Camera-type eye (tissue), 1 donor: ENCODE results near the gene ARPIN. TPM values are rescaled to one million over a fixed set of nuclear protein-coding genes. Genes with fewer than 3 reads are reported as not detected.

Experiments used
- total RNA-seq: library from RNA; depleted of rRNA; stranded (reverse); fragments of >200 nt; gene quantifications from one replicate; pipeline ENCODE4 v1.2.3, GENCODE V29; 2014

Gene ARPIN
- 28.5 TPM for total RNA-seq

DNA sequence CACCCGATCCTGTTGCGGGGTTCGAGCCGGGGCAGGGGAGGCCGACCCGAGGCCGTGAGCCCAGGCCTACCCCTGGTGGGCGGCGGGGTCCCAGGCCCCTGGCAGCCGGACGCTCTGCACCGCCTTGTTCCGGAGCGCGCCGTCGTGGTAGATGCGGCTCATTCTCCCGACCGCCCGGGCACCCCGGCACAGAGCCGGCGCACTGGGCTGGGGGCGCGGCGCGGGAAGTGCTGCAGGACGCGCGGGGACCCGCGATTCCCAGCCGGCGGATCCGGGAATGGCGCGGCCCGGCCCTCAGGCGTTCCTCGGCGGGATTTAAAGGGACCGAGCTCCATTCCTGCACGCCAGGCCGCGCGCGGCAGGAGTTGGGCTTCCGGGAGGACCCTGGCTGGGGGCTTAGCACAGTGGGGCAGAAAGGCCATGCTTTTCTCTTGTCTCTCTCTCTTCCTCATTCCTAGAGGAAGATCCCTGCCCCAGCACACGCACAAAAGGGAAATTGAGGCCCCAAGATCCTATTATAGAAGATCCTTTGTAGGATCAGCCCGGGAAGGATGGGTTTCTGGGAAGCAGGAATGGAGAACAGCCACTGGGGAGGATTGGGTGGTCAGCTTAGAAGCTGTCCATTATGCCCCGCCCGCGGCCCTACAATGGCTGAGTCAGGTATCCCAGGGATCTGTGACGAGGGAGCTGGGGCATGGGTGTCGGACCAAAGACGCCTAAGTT is at the start of gene ARPIN:
Gene ARPIN, minus strand, starts transcription at position 279 of the 723 bp plus-strand sequence. Its CDS starts 117 bp downstream, at position 162.

DNA sequence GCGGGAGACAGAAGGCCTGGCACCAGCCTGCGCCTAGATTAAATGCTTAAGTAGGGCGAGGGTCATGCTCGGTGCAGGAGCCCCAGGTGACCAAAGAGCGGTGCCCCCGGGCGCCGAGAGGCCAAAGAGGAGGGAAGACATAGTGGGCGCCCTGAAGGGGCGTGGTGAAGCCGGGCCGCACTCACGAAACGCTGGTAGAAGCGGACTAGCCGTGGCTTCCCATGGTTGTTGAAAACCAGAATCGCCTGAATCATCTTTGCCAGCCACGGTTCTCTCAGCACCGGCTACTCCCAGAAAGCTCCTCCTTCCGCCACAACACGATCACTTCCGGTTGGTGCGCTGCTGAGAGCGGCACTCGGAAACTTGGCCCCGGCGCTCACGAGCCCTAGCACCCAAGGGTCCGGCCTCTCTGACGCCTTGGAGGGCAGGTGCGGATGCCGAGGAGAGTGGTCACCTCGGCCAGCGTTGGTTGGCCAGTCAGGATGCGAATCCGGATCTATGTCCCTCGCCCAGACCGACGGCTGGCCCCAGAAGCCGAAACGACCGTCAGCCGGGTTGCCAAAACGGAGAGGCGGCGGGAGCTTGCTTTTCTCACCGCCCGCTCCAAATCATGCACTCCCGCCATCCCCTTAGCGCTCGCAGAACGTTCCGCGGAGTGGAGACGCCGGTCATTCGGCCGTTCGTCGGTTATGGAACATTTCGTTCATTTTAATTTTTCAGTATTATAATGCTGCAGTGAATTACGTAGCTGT is 18.9 kb downstream of the ARPIN start, which contains the start of gene AP3S2:
Gene AP3S2, minus strand, starts transcription at position 299 of the 752 bp plus-strand sequence. Its CDS starts 45 bp downstream, at position 254.

Other genes with a start within 250 kb of the ARPIN start
- 1.5 TPM for gene PLIN1, start 233.6 kb downstream of the ARPIN start, total RNA-seq
- 14.7 TPM for gene PEX11A, start 222.2 kb downstream of the ARPIN start, total RNA-seq
- gene WDR93, start 222.1 kb downstream of the ARPIN start, total RNA-seq = 0.66 TPM
- gene MESP1, start 161.7 kb downstream of the ARPIN start, total RNA-seq = 1.2 TPM
- gene MESP2, start 136.6 kb downstream of the ARPIN start, total RNA-seq = 2.8 TPM
- 11.9 TPM for gene ANPEP, start 98.1 kb downstream of the ARPIN start, total RNA-seq
- gene AP3S2, start 19.0 kb downstream of the ARPIN start, total RNA-seq = 82.4 TPM
- gene ZNF710, start 88.4 kb upstream of the ARPIN start, total RNA-seq = 11.7 TPM
- 92.2 TPM for gene IDH2, start 189.5 kb upstream of the ARPIN start, total RNA-seq